ENCODE measurements around the gene CD72.

The CD72 gene

DNA sequence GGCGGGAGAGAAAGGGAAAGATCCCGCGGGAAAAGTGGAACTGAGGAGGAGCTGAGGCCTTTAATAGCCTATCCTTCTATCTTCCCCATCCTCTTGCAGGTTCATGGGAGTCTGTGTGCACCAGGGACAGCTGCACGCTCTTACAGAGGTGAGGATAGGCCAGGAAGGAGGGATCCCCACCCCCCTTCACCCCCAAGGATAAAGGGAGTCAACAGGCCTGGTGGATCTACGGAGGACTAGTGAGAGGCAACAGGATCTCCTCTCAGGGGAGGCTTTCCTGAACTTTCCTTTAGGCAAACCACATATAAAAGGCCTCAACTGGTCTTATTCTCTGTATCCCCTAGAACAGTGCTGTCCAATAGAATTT, 12.1 kb downstream of the CD72 start:
- peak overlapping the region; percentile 58 for H3K4me3 ChIP-seq (replicated peaks; ENCODE audit: low read depth, low read length)
- TF ChIP-seq, protein P1, sequence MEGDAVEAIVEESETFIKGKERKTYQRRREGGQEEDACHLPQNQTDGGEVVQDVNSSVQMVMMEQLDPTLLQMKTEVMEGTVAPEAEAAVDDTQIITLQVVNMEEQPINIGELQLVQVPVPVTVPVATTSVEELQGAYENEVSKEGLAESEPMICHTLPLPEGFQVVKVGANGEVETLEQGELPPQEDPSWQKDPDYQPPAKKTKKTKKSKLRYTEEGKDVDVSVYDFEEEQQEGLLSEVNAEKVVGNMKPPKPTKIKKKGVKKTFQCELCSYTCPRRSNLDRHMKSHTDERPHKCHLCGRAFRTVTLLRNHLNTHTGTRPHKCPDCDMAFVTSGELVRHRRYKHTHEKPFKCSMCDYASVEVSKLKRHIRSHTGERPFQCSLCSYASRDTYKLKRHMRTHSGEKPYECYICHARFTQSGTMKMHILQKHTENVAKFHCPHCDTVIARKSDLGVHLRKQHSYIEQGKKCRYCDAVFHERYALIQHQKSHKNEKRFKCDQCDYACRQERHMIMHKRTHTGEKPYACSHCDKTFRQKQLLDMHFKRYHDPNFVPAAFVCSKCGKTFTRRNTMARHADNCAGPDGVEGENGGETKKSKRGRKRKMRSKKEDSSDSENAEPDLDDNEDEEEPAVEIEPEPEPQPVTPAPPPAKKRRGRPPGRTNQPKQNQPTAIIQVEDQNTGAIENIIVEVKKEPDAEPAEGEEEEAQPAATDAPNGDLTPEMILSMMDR (IDR thresholded peaks at IDR 0.05; ENCODE audit: low read depth, low read length, missing control alignments): no peak
- DNase-seq (ENCODE audit: extremely low read depth, low read depth): no peak

- DNase-seq (ENCODE audit: extremely low read depth, low read depth): no peak
- TF ChIP-seq, protein P1 (IDR thresholded peaks at IDR 0.05; ENCODE audit: low read depth, low read length, missing control alignments): no peak
Measured at GRCh38 chr9:35605351-35606137, 12.7 kb downstream of the CD72 start.

GRCh38 chr9:35604578-35605350, 13.4 kb downstream of the CD72 start, which contains the start of gene TESK1:
Gene TESK1 (plus strand): TSS chr9:35605262. CDS start chr9:35605620, 358 bp downstream.
- DNase-seq (ENCODE audit: extremely low read depth, low read depth): no peak
- peak within 1 kb of the TSS; percentile 58 for H3K4me3 ChIP-seq (replicated peaks; ENCODE audit: low read depth, low read length)
- TF ChIP-seq, protein P1 (IDR thresholded peaks at IDR 0.05; ENCODE audit: low read depth, low read length, missing control alignments): no peak

More at GRCh38 chr9:35605351-35606137, 12.7 kb downstream of the CD72 start:
- peak overlapping the region; percentile 58 for H3K4me3 ChIP-seq (replicated peaks; ENCODE audit: low read depth, low read length)

DNA sequence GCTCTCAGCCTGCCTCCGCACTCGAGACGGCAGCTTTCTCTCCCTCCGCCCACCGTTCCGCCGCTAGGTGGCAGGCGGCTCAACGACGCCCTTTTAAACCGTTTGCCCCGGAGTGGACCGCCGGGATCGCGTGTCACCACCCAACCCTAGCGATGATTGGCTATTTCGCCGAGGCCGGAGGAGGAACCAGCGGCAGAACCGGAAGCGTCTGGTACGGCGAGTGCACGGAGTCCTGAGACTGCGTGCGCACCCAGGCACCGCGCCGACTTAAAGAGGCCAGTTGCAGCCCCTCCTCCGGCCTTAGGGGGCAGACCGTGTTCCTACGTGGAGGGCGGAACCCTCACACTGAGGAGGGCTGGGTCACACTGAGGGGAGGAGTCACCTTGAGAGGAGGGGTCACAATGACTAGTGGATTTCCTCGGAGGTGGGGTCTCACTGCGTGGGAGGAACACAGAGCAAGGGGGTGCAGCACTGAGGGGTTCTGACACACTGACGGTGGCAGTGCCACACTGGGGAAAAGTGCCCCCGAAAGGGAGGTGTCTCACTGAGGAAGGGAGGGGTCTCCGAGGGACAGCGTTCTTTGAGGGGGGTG, 14.1 kb downstream of the CD72 start:
- TF ChIP-seq, protein P1 (IDR thresholded peaks at IDR 0.05; ENCODE audit: low read depth, low read length, missing control alignments): peak; percentile 88
- peak overlapping the region; percentile 58 for H3K4me3 ChIP-seq (replicated peaks; ENCODE audit: low read depth, low read length)

DNA sequence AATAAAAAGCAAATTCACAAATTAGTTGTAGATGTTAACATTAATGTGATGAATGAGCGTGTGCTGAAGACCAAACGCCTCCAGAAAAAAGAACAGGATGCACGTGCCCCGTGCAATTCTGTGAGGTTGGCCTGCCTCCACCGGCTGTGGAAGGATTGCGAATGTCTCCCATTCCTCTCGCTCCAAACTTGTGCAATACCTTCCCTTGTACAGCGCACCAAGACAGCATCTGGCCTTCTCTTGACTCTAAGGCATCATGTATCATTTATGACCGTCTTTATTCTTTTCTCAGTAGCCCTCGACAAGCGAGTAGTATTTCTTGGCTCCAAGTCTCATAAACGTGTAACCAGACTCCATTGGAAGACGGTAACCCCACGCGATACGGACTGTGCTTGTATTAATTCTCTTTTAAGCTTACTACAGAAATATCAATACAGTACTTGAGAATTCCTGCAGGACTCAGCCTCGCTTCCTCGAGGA, 14.7 kb downstream of the CD72 start:
- TF ChIP-seq, protein P1 (IDR thresholded peaks at IDR 0.05; ENCODE audit: low read depth, low read length, missing control alignments): no peak
- H3K4me3 ChIP-seq (replicated peaks; ENCODE audit: low read depth, low read length): peak overlapping the region; percentile 58
- no peak for DNase-seq (ENCODE audit: extremely low read depth, low read depth)

More for the DNA sequence above, 14.1 kb downstream of the CD72 start:
- peak; percentile 97 for DNase-seq (ENCODE audit: extremely low read depth, low read depth)

DNA sequence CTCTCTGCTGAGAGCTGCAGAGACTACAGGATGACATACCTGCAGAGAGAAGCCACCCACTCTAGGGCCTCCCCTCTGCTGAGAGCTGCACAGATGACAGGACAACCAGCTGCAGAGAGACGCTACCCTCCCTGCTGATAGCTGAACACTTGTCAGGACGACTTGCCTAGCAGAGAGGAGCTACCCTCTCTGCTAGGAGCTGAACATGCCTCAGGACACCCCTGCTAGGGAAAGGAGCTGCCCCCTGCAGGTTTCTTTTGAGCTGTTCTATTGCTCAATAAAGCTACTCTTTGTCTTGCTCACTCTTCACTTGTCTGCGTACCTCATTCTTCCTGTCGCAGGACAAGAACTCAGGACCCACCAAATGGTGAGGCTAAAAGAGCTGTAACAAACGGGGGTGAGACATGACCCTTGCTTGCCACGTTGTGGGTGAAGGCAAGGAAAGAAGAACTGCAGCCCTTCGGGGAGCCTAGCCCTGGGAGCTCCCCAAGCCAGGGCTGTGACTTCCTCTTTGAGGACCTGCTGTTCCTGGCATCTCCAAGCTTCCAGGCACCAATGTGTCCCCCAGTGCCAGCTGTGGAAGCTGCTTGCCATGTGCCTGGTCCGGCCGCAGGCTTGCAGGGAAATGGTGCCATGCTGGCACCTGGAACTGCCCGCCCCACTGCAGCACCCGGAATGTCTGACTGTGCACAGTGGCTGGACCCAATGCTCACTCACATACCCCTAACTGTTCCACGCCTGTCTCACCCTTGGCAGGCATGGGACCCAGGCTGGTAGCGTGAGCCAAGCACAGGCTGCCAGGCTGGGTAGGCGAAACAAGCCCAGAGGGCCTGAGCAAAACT, 18.2 kb downstream of the CD72 start:
- H3K4me3 ChIP-seq (replicated peaks; ENCODE audit: low read depth, low read length): no peak overlapping the region
- TF ChIP-seq, protein P1 (IDR thresholded peaks at IDR 0.05; ENCODE audit: low read depth, low read length, missing control alignments): peak; percentile 22
- DNase-seq (ENCODE audit: extremely low read depth, low read depth): no peak

All from HFF-Myc (cell line).